Gastrocnemius medialis (tissue), 4 donors: Measurements from ENCODE around the gene NUDT8.
A peak's percentile ranks its signal among the peaks of the same experiment; 100 is the strongest.

Experiments
- CTCF ChIP-seq, 5 experiments: fragments of 450-650 bp in 3 of 5; fragments of 200-600 bp in 2 of 5; sonication (generic) in 2 of 5; IDR thresholded peaks in 4 of 5; conservative IDR thresholded peaks in 1 of 5; 1 replicate in 4 of 5; 2 replicates in 1 of 5; pipeline ENCODE4 v1.5.1; 2016 to 2019; ENCODE audit warnings: antibody characterized with exemption in 5 of 5, mild to moderate bottlenecking in 3 of 5, moderate library complexity in 3 of 5
- POLR2A ChIP-seq, 2 donors: fragments of 450-650 bp; IDR thresholded peaks; one replicate each; pipeline ENCODE4 v1.6.1; 2017; ENCODE audit warnings: antibody characterized with exemption in 2 of 2, mild to moderate bottlenecking in 2 of 2, moderate library complexity in 2 of 2

DNA sequence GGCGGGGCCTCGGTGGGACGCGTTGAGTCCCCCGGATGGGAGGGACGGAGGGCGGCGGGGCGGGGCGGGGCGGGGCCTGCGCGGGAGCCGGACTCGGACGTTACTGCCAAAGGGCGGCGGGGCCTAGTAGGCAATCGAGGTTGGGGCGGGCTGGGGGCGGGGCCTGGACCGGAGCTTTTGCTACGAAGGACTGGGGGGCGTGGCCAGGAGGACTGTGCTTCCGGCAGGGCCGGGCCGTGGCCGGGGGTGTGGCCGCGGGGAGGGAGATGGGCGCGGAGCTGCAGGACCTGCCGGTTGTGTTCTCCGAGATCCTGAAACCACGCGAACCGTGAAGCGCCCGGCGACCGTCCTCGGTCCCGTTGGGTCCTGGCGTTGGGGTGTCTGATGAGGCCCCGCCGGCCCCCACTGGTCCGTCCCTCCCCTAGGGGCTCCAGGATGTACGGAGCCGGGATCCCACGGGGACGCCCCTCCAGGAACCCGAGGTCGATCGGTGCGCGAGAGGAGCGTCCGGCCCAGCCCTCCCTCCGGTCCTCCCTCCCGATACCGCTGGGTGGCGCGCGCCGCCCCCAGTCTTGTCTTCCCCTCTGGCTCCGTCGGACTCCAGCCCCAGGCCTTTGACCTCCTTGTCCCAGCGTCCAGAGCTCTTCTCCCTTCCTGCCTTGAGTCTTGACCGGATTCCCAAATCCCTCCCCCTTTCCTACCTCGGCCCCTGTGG lies 648 bp upstream of the NUDT8 start:
- peak; percentile 51 to 79 (median 71) for TF ChIP-seq CTCF (IDR thresholded peaks at IDR 0.05 in 4 of 5, conservative IDR thresholded peaks at IDR 0.05 in 1 of 5)
- peak; percentile 54 to 56 for TF ChIP-seq POLR2A (IDR thresholded peaks at IDR 0.05)
